Measurements from ENCODE around the gene ZBTB5.

DNA sequence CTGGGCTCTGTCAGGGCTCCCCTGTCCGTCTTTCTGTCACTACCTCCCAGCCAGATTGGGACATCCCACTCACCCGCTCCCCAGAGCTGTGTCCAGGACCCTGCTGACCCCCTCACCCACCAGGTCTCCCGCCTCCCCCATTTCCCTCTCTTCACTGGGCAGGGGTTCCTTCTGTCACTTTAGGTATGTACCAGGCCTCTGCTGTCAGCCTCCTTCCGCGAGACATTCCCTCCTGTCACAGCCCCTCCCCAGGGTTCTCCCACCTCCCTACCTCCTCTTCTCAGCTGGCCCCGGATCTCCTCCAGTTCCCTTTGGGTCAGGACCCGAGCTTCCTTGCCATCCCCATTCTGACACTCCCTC, 21.0 kb upstream of the ZBTB5 start:
- no peak for TF ChIP-seq POLR2A (IDR thresholded peaks at IDR 0.05)
- TF ChIP-seq, protein P1, sequence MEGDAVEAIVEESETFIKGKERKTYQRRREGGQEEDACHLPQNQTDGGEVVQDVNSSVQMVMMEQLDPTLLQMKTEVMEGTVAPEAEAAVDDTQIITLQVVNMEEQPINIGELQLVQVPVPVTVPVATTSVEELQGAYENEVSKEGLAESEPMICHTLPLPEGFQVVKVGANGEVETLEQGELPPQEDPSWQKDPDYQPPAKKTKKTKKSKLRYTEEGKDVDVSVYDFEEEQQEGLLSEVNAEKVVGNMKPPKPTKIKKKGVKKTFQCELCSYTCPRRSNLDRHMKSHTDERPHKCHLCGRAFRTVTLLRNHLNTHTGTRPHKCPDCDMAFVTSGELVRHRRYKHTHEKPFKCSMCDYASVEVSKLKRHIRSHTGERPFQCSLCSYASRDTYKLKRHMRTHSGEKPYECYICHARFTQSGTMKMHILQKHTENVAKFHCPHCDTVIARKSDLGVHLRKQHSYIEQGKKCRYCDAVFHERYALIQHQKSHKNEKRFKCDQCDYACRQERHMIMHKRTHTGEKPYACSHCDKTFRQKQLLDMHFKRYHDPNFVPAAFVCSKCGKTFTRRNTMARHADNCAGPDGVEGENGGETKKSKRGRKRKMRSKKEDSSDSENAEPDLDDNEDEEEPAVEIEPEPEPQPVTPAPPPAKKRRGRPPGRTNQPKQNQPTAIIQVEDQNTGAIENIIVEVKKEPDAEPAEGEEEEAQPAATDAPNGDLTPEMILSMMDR (IDR thresholded peaks at IDR 0.05 in 4 of 5, conservative IDR thresholded peaks at IDR 0.05 in 1 of 5) = no peak

Measured in gastrocnemius medialis (tissue), 4 donors.